ENCODE results near the gene DUOX1. TPM values are rescaled to one million over a fixed set of nuclear protein-coding genes. Genes with fewer than 3 reads are reported as not detected.

Gene DUOX1
- total RNA-seq, 3 donors from 2014 or later, result 0.43 to 1.7 (median 0.70) TPM

GRCh38 chr15:45168751-45169551 lies 39.2 kb downstream of the DUOX1 start:
- intact Hi-C loops (cut with DNase I, micrococcal nuclease), result loop anchor here in 1 of 2 donors (10.0 kb wide), 1 partner anchor 216 kb away; no protein-coding TSS in a partner anchor
- H3K4me3 ChIP-seq, result no peak overlapping the region
- no peak for ATAC-seq
- H3K9me3 ChIP-seq, result no peaks in the 10 kb centered on the region
- peaks cover 6% of the 10 kb centered on the region for H3K4me1 ChIP-seq (ENCODE audit: low read depth)
- DNase-seq, result no peak
- TF ChIP-seq CTCF (IDR thresholded peaks at IDR 0.05), result no peak
- H3K36me3 ChIP-seq (ENCODE audit: low read depth), result no peaks in the 10 kb centered on the region

- Histone ChIP-seq H3K4me1 (ENCODE audit: low read depth) (peaks cover 6% of the 10 kb centered on the region), H3K4me3 (no peak overlapping the region), H3K36me3 (ENCODE audit: low read depth) (no peaks in the 10 kb centered on the region), H3K9me3 (no peaks in the 10 kb centered on the region)
- no peak for TF ChIP-seq CTCF (IDR thresholded peaks at IDR 0.05)
- ATAC-seq (no peak), DNase-seq (no peak)
- intact Hi-C loops (cut with DNase I, micrococcal nuclease), result loop anchor here in 1 of 2 donors (10.0 kb wide), 1 partner anchor 215 kb away; no protein-coding TSS in a partner anchor
Observed at GRCh38 chr15:45169608-45170480, 40.0 kb downstream of the DUOX1 start.

GRCh38 chr15:45171912-45172311 lies 42.1 kb downstream of the DUOX1 start:
- Histone ChIP-seq H3K9me3 (no peaks in the 10 kb centered on the region), H3K36me3 (ENCODE audit: low read depth) (no peaks in the 10 kb centered on the region), H3K4me1 (ENCODE audit: low read depth) (no peaks in the 10 kb centered on the region), H3K4me3 (no peak overlapping the region)
- DNase-seq (no peak), ATAC-seq (no peak)
- TF ChIP-seq CTCF (IDR thresholded peaks at IDR 0.05), result no peak
- intact Hi-C loops (cut with DNase I, micrococcal nuclease), result no loop called here

GRCh38 chr15:45174069-45174468 lies 44.3 kb downstream of the DUOX1 start:
- no peak for TF ChIP-seq CTCF (IDR thresholded peaks at IDR 0.05)
- intact Hi-C loops (cut with DNase I, micrococcal nuclease), result no loop called here
- Histone ChIP-seq H3K4me1 (ENCODE audit: low read depth) (peaks cover under 1% of the 10 kb centered on the region), H3K36me3 (ENCODE audit: low read depth) (no peaks in the 10 kb centered on the region), H3K9me3 (no peaks in the 10 kb centered on the region), H3K4me3 (no peak overlapping the region)
- ATAC-seq (no peak), DNase-seq (no peak)

- TF ChIP-seq CTCF (IDR thresholded peaks at IDR 0.05), result no peak
- Histone ChIP-seq H3K9me3 (no peaks in the 10 kb centered on the region), H3K4me3 (no peak overlapping the region), H3K4me1 (ENCODE audit: low read depth) (peaks cover 6% of the 10 kb centered on the region), H3K36me3 (ENCODE audit: low read depth) (no peaks in the 10 kb centered on the region)
- DNase-seq (no peak), ATAC-seq (no peak)
- intact Hi-C loops (cut with DNase I, micrococcal nuclease), result no loop called here
Observed at GRCh38 chr15:45174577-45174976, 44.8 kb downstream of the DUOX1 start.
